SK-N-SH (cell line): ENCODE results near the gene ARL13A. TPM values are rescaled to one million over a fixed set of nuclear protein-coding genes. Genes with fewer than 3 reads are reported as not detected.

Experiments
- EZH2phosphoT487 ChIP-seq: fragments of 200-600 bp; sonication (generic); IDR thresholded peaks from 2 replicates; pipeline ENCODE4 v1.6.1; 2017; ENCODE audit warnings: low read depth, mixed run types, mild to moderate bottlenecking, antibody characterized with exemption, moderate library complexity, borderline replicate concordance
- polyA plus RNA-seq, 3 experiments: library from polyadenylated mRNA; depleted of rRNA; stranded (reverse); fragments of >200 nt; gene quantifications; 2 replicates each; pipeline ENCODE4 v1.2.3, GENCODE V29; 2012

Gene ARL13A
- polyA plus RNA-seq, 1 of the 3 experiments (the other 2 are of a cell fraction) = not detected

DNA sequence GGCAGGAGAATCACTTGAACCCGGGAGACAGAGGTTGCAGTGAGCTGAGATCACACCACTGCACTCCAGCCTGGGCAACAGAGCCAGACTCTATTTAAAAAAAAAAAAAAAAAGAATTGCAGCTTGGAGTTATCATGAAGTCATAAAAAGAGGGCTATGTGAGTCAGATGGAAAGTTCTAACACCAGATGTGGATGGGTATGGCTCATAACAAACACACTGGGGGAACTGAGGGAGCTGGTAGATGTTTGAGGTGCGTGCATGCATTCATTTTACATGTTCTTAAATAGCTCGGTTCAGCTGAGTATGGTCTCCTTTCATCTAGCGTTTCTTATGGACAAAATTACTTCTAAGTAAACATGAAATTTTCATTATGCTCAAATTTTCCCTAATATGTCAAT lies 70.7 kb downstream of the ARL13A start (continued):
- TF ChIP-seq EZH2phosphoT487 = no peak

Other genes starting within 250 kb of the ARL13A start
- 2.3 and 3.1 TPM in 2 replicates for gene SYTL4, start 237.6 kb upstream of the ARL13A start, polyA plus RNA-seq (2012; rRNA removed)
- gene CSTF2, start 149.3 kb upstream of the ARL13A start, polyA plus RNA-seq (2012; rRNA removed) = 33.1 and 34.2 TPM in 2 replicates
- not detected in 2 replicates for gene NOX1, start 95.3 kb upstream of the ARL13A start, polyA plus RNA-seq (2012; rRNA removed)
- not detected in 2 replicates for gene XKRX, start 40.8 kb upstream of the ARL13A start, polyA plus RNA-seq (2012; rRNA removed)
- 7.2 and 8.2 TPM in 2 replicates for gene TRMT2B, start 82.4 kb downstream of the ARL13A start, polyA plus RNA-seq (2012; rRNA removed)
- gene TMEM35A, start 109.2 kb downstream of the ARL13A start, polyA plus RNA-seq (2012; rRNA removed) = 5.6 and 6.6 TPM in 2 replicates
- 2.4 and 2.6 TPM in 2 replicates for gene CENPI, start 128.5 kb downstream of the ARL13A start, polyA plus RNA-seq (2012; rRNA removed)